GM12801 (cell line): ENCODE data around the gene DCN.

Source experiments
- CTCF ChIP-seq: IDR thresholded peaks from one replicate; pipeline ENCODE4 v1.5.1; 2011; ENCODE audit warnings: control low read depth; ENCODE audit not compliant: insufficient read length; ENCODE audit errors: extremely low read depth

The DCN gene

GRCh38 chr12:91120781-91121180 is 61.8 kb downstream of the DCN start:
- no peak for TF ChIP-seq CTCF

GRCh38 chr12:91119089-91119488 is 63.5 kb downstream of the DCN start:
- no peak for TF ChIP-seq CTCF

GRCh38 chr12:91113621-91114020 is 69.0 kb downstream of the DCN start:
- TF ChIP-seq CTCF = no peak

GRCh38 chr12:91111366-91112325 is 71.0 kb downstream of the DCN start, which contains the start of gene LUM:
Gene LUM (minus strand): TSS chr12:91111494. CDS start chr12:91108979, 2,515 bp downstream.
- TF ChIP-seq CTCF = no peak

- TF ChIP-seq CTCF = no peak
These were observed 72.2 kb downstream of the DCN start for GRCh38 chr12:91110311-91110924.

GRCh38 chr12:91109581-91110310 is 72.9 kb downstream of the DCN start:
- no peak for TF ChIP-seq CTCF

GRCh38 chr12:91109148-91109564 is 73.5 kb downstream of the DCN start:
- no peak for TF ChIP-seq CTCF
